Measurements from ENCODE around the gene CHD8. TPM values are rescaled to one million over a fixed set of nuclear protein-coding genes. Genes with fewer than 3 reads are reported as not detected.

The CHD8 gene
- total and polyA plus RNA-seq, 2 of the 4 experiments (the other 2 are of a cell fraction), result 32.1 to 55.0 TPM

DNA sequence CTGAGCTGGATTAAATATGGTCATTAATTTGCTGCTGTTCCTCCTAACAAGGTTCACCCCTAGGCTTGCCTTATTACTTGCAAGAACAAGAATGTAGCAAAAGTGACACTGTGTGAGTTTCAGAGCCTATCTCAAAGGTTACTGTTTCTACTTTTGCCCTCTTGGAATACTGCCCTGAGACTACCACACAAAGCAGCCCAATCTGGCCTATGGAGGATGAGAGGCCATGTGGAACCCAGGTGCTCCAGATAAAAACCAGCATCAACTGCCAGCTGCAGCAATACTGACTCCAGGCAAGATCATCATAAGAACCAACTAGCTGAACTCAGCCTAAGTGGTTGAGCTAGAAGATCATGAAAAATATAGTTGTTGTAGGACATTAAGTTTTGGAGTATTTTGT is 49.7 kb downstream of the CHD8 start:
- Histone ChIP-seq H3K9ac (ENCODE audit: low read depth, low read length) (no peak overlapping the region), H3K9me1 (ENCODE audit: insufficient read depth, low read length) (no peaks in the 10 kb centered on the region), H3K36me3 (ENCODE audit: control insufficient read depth, insufficient read depth, low read length) (peaks cover 68% of the 10 kb centered on the region), H2AK5ac (ENCODE audit: low read depth, low read length) (no peak overlapping the region), H3K27me3 (ENCODE audit: control insufficient read depth, insufficient read depth, low read length) (no peaks in the 10 kb centered on the region), H3K18ac (ENCODE audit: low read depth, low read length) (no peak overlapping the region), H3K79me1 (ENCODE audit: low read depth in 1 of 2, low read length in 2 of 2) (peaks cover 0 to 8% of the 10 kb centered on the region in 2 experiments; a peak in 2 of 4 replicates), H4K5ac (ENCODE audit: low read depth, low read length) (no peak overlapping the region), H2BK120ac (ENCODE audit: low read depth, low read length) (no peak overlapping the region), H4K8ac (ENCODE audit: low read depth in 2 of 2, low read length in 2 of 2) (no peak overlapping the region), H3K9me3 (ENCODE audit: control insufficient read depth, insufficient read depth, low read length) (no peaks in the 10 kb centered on the region), H3K4me3 (ENCODE audit: insufficient read depth, low read depth, low read length) (no peak overlapping the region), H2AK9ac (replicated peaks; ENCODE audit: low read depth, low read length, poor library complexity) (no peak overlapping the region), H3K4ac (ENCODE audit: low read depth, low read length) (no peak overlapping the region), H3K23ac (ENCODE audit: low read depth, low read length) (no peak overlapping the region), H2AFZ (replicated peaks; ENCODE audit: low read length, poor library complexity) (no peak overlapping the region), H2BK15ac (ENCODE audit: low read depth, low read length) (no peak overlapping the region), H4K20me1 (ENCODE audit: insufficient read depth, low read length) (no peaks in the 10 kb centered on the region; the same call in 1 of the 2 replicates), H3K4me2 (ENCODE audit: low read depth, low read length) (no peak overlapping the region), H3K27ac (ENCODE audit: insufficient read depth, low read length) (no peak overlapping the region), H2BK5ac (ENCODE audit: low read depth, low read length, poor library complexity, severe bottlenecking) (no peak overlapping the region), H3K4me1 (ENCODE audit: control insufficient read depth, insufficient read depth, low read length) (no peaks in the 10 kb centered on the region), H4K91ac (ENCODE audit: insufficient read depth, low read depth, low read length) (no peak overlapping the region), H3K56ac (ENCODE audit: extremely low read depth, insufficient read depth, low read length) (no peak overlapping the region), H2BK20ac (ENCODE audit: low read depth, low read length) (no peak overlapping the region), H3K14ac (replicated peaks; ENCODE audit: low read depth, low read length) (no peak overlapping the region)
- CTCF ChIA-PET, result no interaction called here
- no peak for DNase-seq
- dilution Hi-C loops (cut with HindIII; ENCODE audit: low sequenced_read_pairs, unreplicated experiment) (no loop called here), in situ Hi-C loops (cut with MboI; ENCODE audit: low sequenced_read_pairs) (loop anchor here (25.0 kb wide), 1 partner anchor 1044 kb away; no protein-coding TSS in a partner anchor), intact Hi-C loops (cut with micrococcal nuclease) (loop anchor here (5.0 kb wide), 1 partner anchor 44 kb away; no protein-coding TSS in a partner anchor)
- TF ChIP-seq RAD21 (IDR thresholded peaks at IDR 0.05; ENCODE audit: low read length), result no peak
- TF ChIP-seq FOS (IDR thresholded peaks at IDR 0.05; ENCODE audit: low read depth, low read length), result no peak
- TF ChIP-seq, protein P1, sequence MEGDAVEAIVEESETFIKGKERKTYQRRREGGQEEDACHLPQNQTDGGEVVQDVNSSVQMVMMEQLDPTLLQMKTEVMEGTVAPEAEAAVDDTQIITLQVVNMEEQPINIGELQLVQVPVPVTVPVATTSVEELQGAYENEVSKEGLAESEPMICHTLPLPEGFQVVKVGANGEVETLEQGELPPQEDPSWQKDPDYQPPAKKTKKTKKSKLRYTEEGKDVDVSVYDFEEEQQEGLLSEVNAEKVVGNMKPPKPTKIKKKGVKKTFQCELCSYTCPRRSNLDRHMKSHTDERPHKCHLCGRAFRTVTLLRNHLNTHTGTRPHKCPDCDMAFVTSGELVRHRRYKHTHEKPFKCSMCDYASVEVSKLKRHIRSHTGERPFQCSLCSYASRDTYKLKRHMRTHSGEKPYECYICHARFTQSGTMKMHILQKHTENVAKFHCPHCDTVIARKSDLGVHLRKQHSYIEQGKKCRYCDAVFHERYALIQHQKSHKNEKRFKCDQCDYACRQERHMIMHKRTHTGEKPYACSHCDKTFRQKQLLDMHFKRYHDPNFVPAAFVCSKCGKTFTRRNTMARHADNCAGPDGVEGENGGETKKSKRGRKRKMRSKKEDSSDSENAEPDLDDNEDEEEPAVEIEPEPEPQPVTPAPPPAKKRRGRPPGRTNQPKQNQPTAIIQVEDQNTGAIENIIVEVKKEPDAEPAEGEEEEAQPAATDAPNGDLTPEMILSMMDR (conservative IDR thresholded peaks at IDR 0.05; ENCODE audit: low read depth, low read length), result no peak
- TF ChIP-seq, protein P2, sequence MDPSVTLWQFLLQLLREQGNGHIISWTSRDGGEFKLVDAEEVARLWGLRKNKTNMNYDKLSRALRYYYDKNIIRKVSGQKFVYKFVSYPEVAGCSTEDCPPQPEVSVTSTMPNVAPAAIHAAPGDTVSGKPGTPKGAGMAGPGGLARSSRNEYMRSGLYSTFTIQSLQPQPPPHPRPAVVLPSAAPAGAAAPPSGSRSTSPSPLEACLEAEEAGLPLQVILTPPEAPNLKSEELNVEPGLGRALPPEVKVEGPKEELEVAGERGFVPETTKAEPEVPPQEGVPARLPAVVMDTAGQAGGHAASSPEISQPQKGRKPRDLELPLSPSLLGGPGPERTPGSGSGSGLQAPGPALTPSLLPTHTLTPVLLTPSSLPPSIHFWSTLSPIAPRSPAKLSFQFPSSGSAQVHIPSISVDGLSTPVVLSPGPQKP (IDR thresholded peaks at IDR 0.05; ENCODE audit: borderline replicate concordance, low read depth, low read length), result no peak
- TF ChIP-seq CHD1 (IDR thresholded peaks at IDR 0.05; ENCODE audit: low read depth, low read length), result no peak
- TF ChIP-seq, protein P3, sequence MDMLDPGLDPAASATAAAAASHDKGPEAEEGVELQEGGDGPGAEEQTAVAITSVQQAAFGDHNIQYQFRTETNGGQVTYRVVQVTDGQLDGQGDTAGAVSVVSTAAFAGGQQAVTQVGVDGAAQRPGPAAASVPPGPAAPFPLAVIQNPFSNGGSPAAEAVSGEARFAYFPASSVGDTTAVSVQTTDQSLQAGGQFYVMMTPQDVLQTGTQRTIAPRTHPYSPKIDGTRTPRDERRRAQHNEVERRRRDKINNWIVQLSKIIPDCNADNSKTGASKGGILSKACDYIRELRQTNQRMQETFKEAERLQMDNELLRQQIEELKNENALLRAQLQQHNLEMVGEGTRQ (IDR thresholded peaks at IDR 0.05; ENCODE audit: low read depth, low read length), result no peak
- no peak for TF ChIP-seq POLR2A (IDR thresholded peaks at IDR 0.05; ENCODE audit: low read depth, low read length)
- no peak for TF ChIP-seq MAFK (IDR thresholded peaks at IDR 0.05; ENCODE audit: low read depth, low read length)
- no peak for TF ChIP-seq MAZ (IDR thresholded peaks at IDR 0.05; ENCODE audit: borderline replicate concordance, low read depth, low read length)
- no peak for TF ChIP-seq CEBPB (IDR thresholded peaks at IDR 0.05; ENCODE audit: low read depth, low read length)
- TF ChIP-seq MXI1 (IDR thresholded peaks at IDR 0.05; ENCODE audit: borderline replicate concordance, low read depth, low read length), result no peak
- TF ChIP-seq RCOR1 (IDR thresholded peaks at IDR 0.05; ENCODE audit: insufficient replicate concordance, low read length), result no peak
- no peak for TF ChIP-seq BHLHE40 (IDR thresholded peaks at IDR 0.05; ENCODE audit: low read depth, low read length)
- no peak for TF ChIP-seq RFX5 (IDR thresholded peaks at IDR 0.05; ENCODE audit: low read depth, low read length)
- no peak for ATAC-seq (ENCODE audit: low read depth)
- POLR2A ChIA-PET (ENCODE audit: unreplicated experiment), result interaction anchor here (0.6 kb wide), 1 partner anchor 69 kb away, joined by 3 read pairs; no protein-coding TSS in a partner anchor
- no TSS peak for BruUV-seq (replicated peaks)

Measured in IMR-90 (cell line).